ENCODE data around the gene RAP1GDS1.

DNA sequence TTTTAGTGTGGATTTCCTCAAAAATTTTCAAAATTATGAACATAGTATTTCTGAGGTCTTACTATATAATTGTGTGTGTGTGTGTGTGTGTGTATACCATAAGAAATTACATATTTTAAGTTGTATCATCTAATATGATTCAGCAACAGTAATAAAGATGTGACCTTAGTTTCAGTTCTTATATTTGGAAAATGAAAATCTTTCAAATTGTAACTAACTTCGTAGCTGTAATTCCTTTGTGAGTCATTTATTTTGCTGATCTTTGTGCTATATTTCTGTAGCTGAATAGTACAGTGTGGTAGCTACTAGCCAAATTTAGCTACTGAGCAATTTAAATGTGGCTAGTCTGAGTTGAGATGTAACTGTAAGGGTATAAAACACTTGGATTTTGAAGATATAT lies 116.4 kb downstream of the RAP1GDS1 start:
- TF ChIP-seq, protein P1, sequence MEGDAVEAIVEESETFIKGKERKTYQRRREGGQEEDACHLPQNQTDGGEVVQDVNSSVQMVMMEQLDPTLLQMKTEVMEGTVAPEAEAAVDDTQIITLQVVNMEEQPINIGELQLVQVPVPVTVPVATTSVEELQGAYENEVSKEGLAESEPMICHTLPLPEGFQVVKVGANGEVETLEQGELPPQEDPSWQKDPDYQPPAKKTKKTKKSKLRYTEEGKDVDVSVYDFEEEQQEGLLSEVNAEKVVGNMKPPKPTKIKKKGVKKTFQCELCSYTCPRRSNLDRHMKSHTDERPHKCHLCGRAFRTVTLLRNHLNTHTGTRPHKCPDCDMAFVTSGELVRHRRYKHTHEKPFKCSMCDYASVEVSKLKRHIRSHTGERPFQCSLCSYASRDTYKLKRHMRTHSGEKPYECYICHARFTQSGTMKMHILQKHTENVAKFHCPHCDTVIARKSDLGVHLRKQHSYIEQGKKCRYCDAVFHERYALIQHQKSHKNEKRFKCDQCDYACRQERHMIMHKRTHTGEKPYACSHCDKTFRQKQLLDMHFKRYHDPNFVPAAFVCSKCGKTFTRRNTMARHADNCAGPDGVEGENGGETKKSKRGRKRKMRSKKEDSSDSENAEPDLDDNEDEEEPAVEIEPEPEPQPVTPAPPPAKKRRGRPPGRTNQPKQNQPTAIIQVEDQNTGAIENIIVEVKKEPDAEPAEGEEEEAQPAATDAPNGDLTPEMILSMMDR (optimal IDR thresholded peaks at IDR 0.05 in 1 of 3, IDR thresholded peaks at IDR 0.05 in 1 of 3, conservative IDR thresholded peaks at IDR 0.05 in 1 of 3; ENCODE audit: extremely low read depth in 1 of 3, insufficient read depth in 2 of 3, low read length in 3 of 3): no peak
- TF ChIP-seq EZH2 (IDR thresholded peaks at IDR 0.05; ENCODE audit: low read length): no peak
